Neuronal stem cell (in vitro differentiated cells): ENCODE measurements around the gene GOLGA1.
A peak's percentile ranks its signal among the peaks of the same experiment; 100 is the strongest.
"Not testable (repeated sequence)": the region's sequence is repeated elsewhere in the genome, so short reads cannot be mapped to it uniquely, and the experiment has no call there.

ENCODE experiments used
- DNase-seq: peaks from one replicate; pipeline ENCODE4 v3.0.0-alpha.2; 2013; ENCODE audit warnings: low spot score
- H2AFZ ChIP-seq: one replicate; pipeline ENCODE4 v1.6.1; 2013; ENCODE audit warnings: mild to moderate bottlenecking, low read length, inconsistent platforms
- H2AK5ac ChIP-seq: 2 replicates; pipeline ENCODE4 v1.6.1; 2013; ENCODE audit warnings: low read depth, mild to moderate bottlenecking, inconsistent platforms, low read length, moderate library complexity, mixed read lengths
- H2BK120ac ChIP-seq: 2 replicates; pipeline ENCODE4 v1.6.1; 2013; ENCODE audit warnings: low read depth, mild to moderate bottlenecking, inconsistent platforms, low read length, moderate library complexity, mixed read lengths
- H2BK12ac ChIP-seq: one replicate; pipeline ENCODE4 v1.6.1; 2013; ENCODE audit warnings: low read length, inconsistent platforms
- H2BK15ac ChIP-seq: 2 replicates; pipeline ENCODE4 v1.6.1; 2013; ENCODE audit warnings: mild to moderate bottlenecking, low read length, inconsistent platforms, mixed read lengths
- H2BK5ac ChIP-seq: one replicate; pipeline ENCODE4 v1.6.1; 2013; ENCODE audit warnings: inconsistent platforms, mild to moderate bottlenecking, low read length, moderate library complexity
- H3K14ac ChIP-seq: one replicate; pipeline ENCODE4 v1.6.1; 2013; ENCODE audit warnings: low read length, inconsistent platforms
- H3K18ac ChIP-seq: 2 replicates; pipeline ENCODE4 v1.6.1; 2013; ENCODE audit warnings: low read length, inconsistent platforms
- H3K23ac ChIP-seq: 2 replicates; pipeline ENCODE4 v1.6.1; 2013; ENCODE audit warnings: low read depth, mild to moderate bottlenecking, mixed read lengths, low read length, inconsistent platforms; ENCODE audit not compliant: poor library complexity
- H3K27ac ChIP-seq: replicated peaks from 3 replicates; pipeline ENCODE4 v1.5.1; 2013; ENCODE audit warnings: low read length, inconsistent platforms
- H3K27me3 ChIP-seq, 3 experiments: 2 replicates each; pipeline ENCODE4 v1.6.1; 2013; ENCODE audit warnings: low read length in 3 of 3, mild to moderate bottlenecking in 2 of 3, inconsistent platforms in 1 of 3, low read depth in 1 of 3, mixed read lengths in 1 of 3, moderate library complexity in 1 of 3; ENCODE audit not compliant: control insufficient read depth in 3 of 3, insufficient read depth in 3 of 3
- H3K36me3 ChIP-seq, 2 donors: replicated peaks in 1 of 2; 2 replicates each; pipeline ENCODE4 v1.6.1; 2013; ENCODE audit warnings: low read length in 2 of 2; ENCODE audit not compliant: control insufficient read depth in 2 of 2, insufficient read depth in 2 of 2
- H3K4ac ChIP-seq: 2 replicates; pipeline ENCODE4 v1.6.1; 2013; ENCODE audit warnings: inconsistent platforms, mild to moderate bottlenecking, low read length, moderate library complexity
- H3K4me1 ChIP-seq, 2 donors: 1 replicate in 1 of 2; 2 replicates in 1 of 2; pipeline ENCODE4 v1.6.1; 2013; ENCODE audit warnings: low read length in 2 of 2, low read depth in 1 of 2; ENCODE audit not compliant: control insufficient read depth in 2 of 2, insufficient read depth in 1 of 2
- H3K4me2 ChIP-seq: one replicate; pipeline ENCODE4 v1.6.1; 2013; ENCODE audit warnings: mild to moderate bottlenecking, low read length, inconsistent platforms; ENCODE audit not compliant: insufficient read depth, poor library complexity, severe bottlenecking
- H3K4me3 ChIP-seq, 2 donors: 2 replicates each; pipeline ENCODE4 v1.5.1; 2013; ENCODE audit warnings: low read length in 2 of 2, mild to moderate bottlenecking in 2 of 2, inconsistent platforms in 1 of 2, moderate library complexity in 1 of 2
- H3K79me1 ChIP-seq: one replicate; pipeline ENCODE4 v1.6.1; 2013; ENCODE audit warnings: low read depth, mild to moderate bottlenecking, inconsistent platforms, low read length, moderate library complexity
- H3K9ac ChIP-seq: one replicate; pipeline ENCODE4 v1.6.1; 2013; ENCODE audit warnings: mild to moderate bottlenecking, low read depth, low read length, inconsistent platforms; ENCODE audit not compliant: poor library complexity
- H3K9me3 ChIP-seq, 2 donors: replicated peaks in 1 of 2; 2 replicates each; pipeline versions ENCODE3 to v1.6.1; 2013; ENCODE audit warnings: low read length in 2 of 2, mild to moderate bottlenecking in 2 of 2, inconsistent platforms in 1 of 2, low read depth in 1 of 2, mixed read lengths in 1 of 2, moderate library complexity in 1 of 2; ENCODE audit not compliant: control insufficient read depth in 2 of 2, insufficient read depth in 1 of 2
- H4K8ac ChIP-seq: one replicate; pipeline ENCODE4 v1.6.1; 2013; ENCODE audit warnings: low read depth, mild to moderate bottlenecking, inconsistent platforms, low read length, moderate library complexity
- H4K91ac ChIP-seq: one replicate; pipeline ENCODE4 v1.6.1; 2013; ENCODE audit warnings: low read length, low read depth, mild to moderate bottlenecking, inconsistent platforms; ENCODE audit not compliant: poor library complexity
- WGBS, 2 donors: extraction: QIAGEN DNeasy Blood & Tissue Kit; methylation state at CpG; one replicate each; pipeline ENCODE4 v1.1.7; 2013; ENCODE audit warnings: missing lambda C conversion rate in 2 of 2, mixed read lengths in 1 of 2; ENCODE audit not compliant: insufficient read length in 2 of 2, insufficient replicate concordance in 1 of 2; ENCODE audit errors: extremely low coverage in 2 of 2; 5-methylcytosine and 5-hydroxymethylcytosine counted together

GOLGA1 gene

DNA sequence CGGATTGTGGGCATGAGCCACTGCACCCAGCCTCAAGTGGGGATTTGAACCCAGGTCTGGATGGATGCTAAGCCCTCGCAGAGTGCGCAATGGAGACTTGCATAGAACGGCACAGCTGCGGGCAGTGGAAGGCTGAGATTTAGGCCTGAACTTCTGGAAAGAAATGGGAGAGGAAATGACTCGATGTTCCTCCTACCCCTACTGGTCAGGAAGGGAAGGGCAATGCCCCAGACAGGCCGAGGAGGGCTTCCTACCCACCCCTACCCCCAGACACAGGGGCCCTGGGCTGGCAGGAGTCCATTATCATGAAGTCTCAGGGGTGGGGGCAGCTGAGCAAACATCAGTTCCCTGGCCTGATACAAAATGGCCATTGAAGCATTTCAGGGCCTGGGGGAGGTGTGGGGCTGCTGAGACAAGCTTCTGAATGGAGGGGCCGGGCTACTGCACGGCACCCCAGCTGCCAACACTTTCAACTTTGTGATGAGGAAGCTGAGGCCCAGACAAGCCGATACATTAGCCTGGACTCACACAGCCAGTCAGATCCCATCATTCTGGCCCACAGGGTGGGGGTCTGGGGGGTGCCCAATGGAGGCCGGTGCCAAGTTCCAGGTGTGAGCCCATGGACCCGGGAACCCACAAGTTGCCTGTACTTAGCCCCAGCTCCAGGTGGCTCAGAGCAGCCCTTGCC lies 101.1 kb downstream of the GOLGA1 start:
- WGBS, 2 donors, result no CpG with 5 or more reads among the region's 12 CpGs
- no peak overlapping the region for H3K4me2 ChIP-seq

DNA sequence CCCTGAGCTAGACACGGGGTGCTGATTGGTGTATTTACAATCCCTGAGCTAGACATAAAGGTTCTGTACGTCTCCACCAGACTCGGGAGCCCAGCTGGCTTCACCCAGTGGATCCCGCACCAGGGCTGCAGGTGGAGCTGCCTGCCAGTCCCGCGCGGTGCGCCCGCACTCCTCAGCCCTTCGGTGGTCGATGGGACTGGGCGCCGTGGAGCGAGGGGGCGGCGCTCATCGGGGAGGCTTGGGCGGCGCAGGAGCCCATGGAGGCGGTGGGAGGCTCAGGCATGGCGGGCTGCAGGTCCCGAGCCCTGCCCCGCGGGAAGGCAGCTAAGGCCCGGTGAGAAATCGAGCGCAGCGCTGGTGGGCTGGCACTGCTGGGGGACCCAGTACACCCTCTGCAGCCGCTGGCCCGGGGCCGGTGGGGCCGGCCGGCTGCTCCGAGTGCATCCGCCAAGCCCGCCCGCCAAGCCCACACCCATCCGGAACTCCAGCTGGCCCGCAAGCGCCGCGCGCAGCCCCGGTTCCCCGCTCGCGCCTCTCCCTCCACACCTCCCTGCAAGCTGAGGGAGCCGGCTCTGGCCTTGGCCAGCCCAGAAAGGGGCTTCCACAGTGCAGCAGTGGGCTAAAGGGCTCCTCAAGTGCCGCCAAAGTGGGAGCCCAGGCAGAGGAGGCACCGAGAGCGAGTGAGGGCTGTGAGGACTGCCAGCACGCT lies 102.2 kb downstream of the GOLGA1 start:
- not testable (repeated sequence) for H2BK5ac ChIP-seq, H3K36me3 ChIP-seq, H2AK5ac ChIP-seq, H3K4me2 ChIP-seq, H3K4ac ChIP-seq, H2AFZ ChIP-seq, H3K18ac ChIP-seq, H3K27me3 ChIP-seq, H3K4me3 ChIP-seq, H3K27ac ChIP-seq, H2BK15ac ChIP-seq, H4K8ac ChIP-seq, H4K91ac ChIP-seq, H3K9me3 ChIP-seq, H3K79me1 ChIP-seq, H3K4me1 ChIP-seq, DNase-seq, H3K23ac ChIP-seq, H2BK120ac ChIP-seq, H3K9ac ChIP-seq, H2BK12ac ChIP-seq, H3K14ac ChIP-seq
- WGBS, 2 donors, result no CpG with 5 or more reads among the region's 52 CpGs

More for the DNA sequence above, 101.1 kb downstream of the GOLGA1 start:
- Histone ChIP-seq H3K36me3 (no peaks in the 10 kb centered on the region), H3K18ac (peak overlapping the region; percentile 20), H2BK5ac (peak overlapping the region; percentile 92), H3K27ac (no peak overlapping the region), H3K79me1 (no peaks in the 10 kb centered on the region), H3K14ac (no peak overlapping the region), H2AK5ac (no peak overlapping the region), H3K9ac (no peak overlapping the region), H3K9me3 (no peaks in the 10 kb centered on the region), H3K27me3 (peaks cover 0 to 7% (median 0%) of the 10 kb centered on the region in 3 experiments), H2AFZ (peak overlapping the region; percentile 67), H3K4me1 (no peaks in the 10 kb centered on the region), H3K4me3 (no peak overlapping the region), H2BK12ac (no peak overlapping the region), H4K8ac (no peak overlapping the region), H4K91ac (no peak overlapping the region), H2BK15ac (peak overlapping the region; percentile 4), H3K23ac (no peak overlapping the region), H2BK120ac (no peak overlapping the region), H3K4ac (no peak overlapping the region)
- no peak for DNase-seq

DNA sequence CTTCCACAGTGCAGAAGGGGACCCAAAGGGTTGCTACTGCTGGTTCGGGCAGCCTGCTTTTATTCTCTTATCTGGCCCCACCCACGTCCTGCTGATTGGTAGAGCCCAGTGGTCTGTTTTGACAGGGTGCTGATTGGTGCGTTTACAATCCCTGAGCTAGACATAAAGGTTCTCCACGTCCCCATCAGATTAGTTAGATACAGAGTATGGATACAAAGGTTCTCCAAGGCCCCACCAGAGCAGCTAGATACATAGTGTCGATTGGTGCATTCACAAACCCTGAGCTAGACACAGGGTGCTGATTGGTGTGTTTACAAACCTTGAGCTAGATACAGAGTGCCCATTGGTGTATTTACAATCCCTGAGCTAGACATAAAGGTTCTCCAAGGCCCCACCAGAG lies 102.8 kb downstream of the GOLGA1 start:
- H4K91ac ChIP-seq, H3K9me3 ChIP-seq, H2AFZ ChIP-seq, H2BK12ac ChIP-seq, H3K79me1 ChIP-seq, H3K9ac ChIP-seq, H3K23ac ChIP-seq, H2BK120ac ChIP-seq, H3K14ac ChIP-seq, DNase-seq, H2AK5ac ChIP-seq, H2BK15ac ChIP-seq, H3K27ac ChIP-seq, H4K8ac ChIP-seq, H3K18ac ChIP-seq, H3K4ac ChIP-seq, H3K4me2 ChIP-seq, H3K36me3 ChIP-seq, H3K4me3 ChIP-seq, H3K4me1 ChIP-seq, H3K27me3 ChIP-seq, H2BK5ac ChIP-seq: not testable (repeated sequence)
- WGBS, 2 donors, result no CpG with 5 or more reads among the region's 5 CpGs

DNA sequence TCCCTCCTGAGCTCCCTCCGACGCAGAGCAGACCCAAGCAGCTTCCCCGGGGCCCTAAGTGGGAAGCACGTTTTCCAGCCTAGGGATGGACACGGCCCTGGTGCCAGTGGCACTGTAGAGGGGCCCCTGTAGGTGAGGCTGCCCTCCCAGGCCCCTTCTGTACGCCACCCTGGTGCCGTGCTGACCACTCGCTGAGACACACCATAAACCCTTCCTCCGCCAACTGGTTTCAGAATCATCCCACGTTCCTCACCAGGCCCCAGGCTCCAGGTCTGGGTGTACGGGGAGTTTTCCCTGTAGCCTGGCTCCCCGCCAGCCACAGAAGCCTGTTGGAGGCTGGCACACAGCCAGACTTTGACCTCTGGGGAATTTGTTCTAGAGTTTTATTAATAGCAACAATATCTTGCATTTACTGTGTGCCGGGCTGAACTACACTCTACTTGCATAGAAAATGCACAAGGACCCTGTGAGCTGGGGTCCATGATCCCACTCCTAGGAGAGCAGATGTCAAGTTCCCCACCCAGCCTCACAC lies 105.8 kb downstream of the GOLGA1 start:
- no peak overlapping the region for H3K4me2 ChIP-seq
- no peak overlapping the region for H2BK12ac ChIP-seq
- peak overlapping the region; percentile 41 for H3K18ac ChIP-seq
- H3K23ac ChIP-seq, result peak overlapping the region; percentile 6
- H2BK15ac ChIP-seq, result peak overlapping the region; percentile 6
- no peak overlapping the region for H3K14ac ChIP-seq
- peaks cover 0 to 24% (median 0%) of the 10 kb centered on the region in 3 experiments for H3K27me3 ChIP-seq
- H2AFZ ChIP-seq, result peak overlapping the region; percentile 23
- WGBS, 2 donors, result no CpG with 5 or more reads among the region's 13 CpGs
- no peaks in the 10 kb centered on the region for H3K36me3 ChIP-seq
- H3K79me1 ChIP-seq, result no peaks in the 10 kb centered on the region
- H3K9me3 ChIP-seq, result no peaks in the 10 kb centered on the region
- H3K4me3 ChIP-seq, result no peak overlapping the region
- H3K4ac ChIP-seq, result no peak overlapping the region
- DNase-seq, result no peak
- H4K8ac ChIP-seq, result no peak overlapping the region
- H3K27ac ChIP-seq, result no peak overlapping the region
- no peaks in the 10 kb centered on the region for H3K4me1 ChIP-seq
- H2BK120ac ChIP-seq, result no peak overlapping the region
- H4K91ac ChIP-seq, result no peak overlapping the region
- no peak overlapping the region for H3K9ac ChIP-seq
- no peak overlapping the region for H2AK5ac ChIP-seq
- H2BK5ac ChIP-seq, result peak overlapping the region; percentile 69
